Neural progenitor cell (in vitro differentiated cells): ENCODE measurements around the gene SHROOM4.

Source experiments
- CTCF ChIP-seq: fragments of 200-600 bp; sonication (generic); IDR thresholded peaks from 2 replicates; pipeline ENCODE4 v1.5.1; 2017; ENCODE audit warnings: antibody characterized with exemption, mild to moderate bottlenecking
- EZH2phosphoT487 ChIP-seq: fragments of 200-600 bp; sonication (generic); IDR thresholded peaks from 2 replicates; pipeline ENCODE4 v1.6.1; 2017; ENCODE audit warnings: antibody characterized with exemption

DNA sequence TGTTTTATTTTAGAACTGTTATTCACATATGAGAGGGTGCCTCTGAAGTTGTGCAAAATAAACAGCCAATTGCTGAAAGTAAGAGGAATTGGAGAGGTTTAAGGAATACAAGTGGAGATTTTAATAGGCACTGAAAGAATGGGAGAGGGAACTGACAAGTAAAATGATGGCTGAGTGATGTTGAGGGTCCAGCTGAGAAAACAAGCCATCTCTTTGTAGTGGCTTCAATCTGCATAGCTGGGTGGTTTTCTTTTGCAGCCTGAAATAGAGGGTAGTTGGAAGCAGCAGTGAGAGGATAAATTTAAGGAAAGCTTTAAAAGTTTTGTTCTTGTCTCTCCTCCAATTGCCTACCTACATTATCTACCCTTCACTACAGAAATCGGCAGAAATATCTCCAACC is 236.7 kb downstream of the SHROOM4 start:
- TF ChIP-seq CTCF (no peak), EZH2phosphoT487 (no peak)
